ENCODE measurements around the gene ZNF473.

Gene ZNF473

GRCh38 chr19:50025794-50026549, at the start of gene ZNF473:
Gene ZNF473, plus strand, starts transcription at chr19:50026005. Its CDS starts 5,078 bp downstream, at chr19:50031083.
- peak; percentile 94 for DNase-seq

GRCh38 chr19:49976496-49976895, 49.3 kb upstream of the ZNF473 start:
- DNase-seq = no peak

- DNase-seq = no peak
Observed at GRCh38 chr19:49977076-49977475, 48.7 kb upstream of the ZNF473 start.

- DNase-seq = no peak
Observed at GRCh38 chr19:49977881-49978280, 47.9 kb upstream of the ZNF473 start.

GRCh38 chr19:49978324-49978723, 47.5 kb upstream of the ZNF473 start:
- DNase-seq = no peak

DNA sequence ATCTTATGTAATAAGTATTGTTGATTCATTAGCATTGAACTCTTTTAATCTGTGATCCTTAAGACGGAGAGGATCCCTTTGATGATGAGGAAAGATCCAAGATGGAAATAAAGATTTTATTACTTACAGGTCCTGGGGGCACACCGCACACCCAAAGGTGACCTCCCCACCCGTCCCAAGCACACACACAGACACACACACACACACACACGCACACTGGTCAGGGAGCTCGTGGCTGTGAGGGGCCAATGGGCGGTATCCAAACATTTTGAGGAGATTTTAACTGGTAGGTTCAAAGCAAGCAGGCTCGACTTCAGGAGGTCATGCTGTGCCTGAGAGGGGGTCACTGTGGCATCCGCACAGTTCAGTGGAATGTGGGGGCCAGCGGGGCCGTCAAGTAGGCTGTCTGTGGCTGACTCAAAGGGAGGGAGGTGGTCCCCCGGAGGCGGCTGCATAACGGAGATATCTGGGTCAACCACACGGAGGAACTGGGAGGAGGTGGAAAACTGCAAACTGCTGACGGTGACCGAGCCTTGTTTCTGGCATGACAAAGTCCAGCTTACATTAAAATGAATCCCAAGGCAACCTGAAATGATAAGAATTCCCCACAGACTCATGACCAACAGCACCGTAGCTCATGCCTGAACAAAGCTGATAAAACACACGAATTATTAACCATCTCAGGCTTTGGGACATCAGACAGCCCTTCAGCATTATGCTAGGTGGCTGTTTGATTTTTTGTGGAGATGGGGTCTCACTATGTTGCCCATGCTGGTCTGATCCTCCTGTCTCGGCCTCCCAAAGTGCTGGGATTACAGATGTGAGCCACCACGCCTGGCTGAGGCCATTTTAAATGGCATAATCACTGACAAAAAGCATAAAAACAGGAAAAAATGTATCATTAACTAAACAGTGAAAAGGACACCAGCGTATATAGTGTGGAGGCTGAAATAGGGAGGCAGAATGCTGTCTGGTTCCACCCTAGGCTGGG, 43.9 kb upstream of the ZNF473 start:
- no peak for DNase-seq

DNA sequence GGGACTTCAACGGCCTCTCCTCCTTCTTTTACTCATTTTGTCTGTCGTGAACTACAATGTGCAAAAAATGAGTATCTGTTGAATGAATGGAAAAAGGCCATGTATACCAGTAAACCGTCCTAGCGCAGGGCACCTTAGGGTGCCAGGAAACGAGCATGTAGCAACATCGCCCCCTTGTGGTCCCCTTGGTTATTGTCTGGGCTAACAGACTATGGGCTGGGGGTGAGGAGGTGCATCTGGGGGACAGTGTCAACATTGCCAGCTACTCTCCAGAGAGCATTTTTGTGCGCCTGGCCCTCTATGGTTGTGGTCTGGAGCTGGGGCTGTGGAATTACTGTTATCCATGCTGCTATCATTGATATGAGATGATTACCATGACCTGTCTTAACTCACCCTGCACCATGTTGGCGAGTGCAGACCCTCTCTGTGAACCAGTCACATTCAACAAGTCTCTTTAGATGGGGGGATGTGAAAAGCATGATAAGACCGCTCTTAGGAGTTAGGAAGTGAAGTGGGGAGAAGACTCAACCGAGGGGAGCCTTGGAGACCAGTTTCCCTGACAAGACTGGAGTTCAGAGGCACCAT, 42.1 kb upstream of the ZNF473 start:
- no peak for DNase-seq

GRCh38 chr19:49984491-49984890, 41.3 kb upstream of the ZNF473 start:
- DNase-seq = no peak

GRCh38 chr19:49985871-49986270, 39.9 kb upstream of the ZNF473 start:
- DNase-seq = peak; percentile 25

- DNase-seq = no peak
Observed at GRCh38 chr19:49986354-49986753, 39.5 kb upstream of the ZNF473 start.

GRCh38 chr19:49987159-49987698, 38.6 kb upstream of the ZNF473 start:
- DNase-seq = peak; percentile 77

DNA sequence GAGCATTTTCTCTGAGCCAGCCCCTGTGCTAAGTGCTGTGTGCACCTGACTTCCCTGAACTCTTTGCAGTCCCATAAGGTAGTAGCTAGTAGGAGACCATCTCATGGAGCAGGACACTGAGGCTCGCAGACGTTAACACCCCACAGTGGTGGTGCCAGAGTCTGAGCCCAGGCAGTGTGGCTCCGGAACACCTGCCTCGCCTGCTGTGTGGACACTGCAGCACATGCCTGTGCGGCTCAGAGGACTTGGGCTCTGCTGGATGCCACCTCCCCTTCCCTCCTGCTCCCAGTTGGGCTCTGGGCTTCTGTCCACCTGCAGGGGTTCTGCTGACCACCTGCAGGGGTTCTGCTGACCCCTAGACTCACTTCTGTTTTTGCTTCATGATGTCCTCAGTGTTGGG, 37.8 kb upstream of the ZNF473 start:
- DNase-seq = no peak

- DNase-seq = no peak
Observed at GRCh38 chr19:49988433-49988832, 37.4 kb upstream of the ZNF473 start.

DNA sequence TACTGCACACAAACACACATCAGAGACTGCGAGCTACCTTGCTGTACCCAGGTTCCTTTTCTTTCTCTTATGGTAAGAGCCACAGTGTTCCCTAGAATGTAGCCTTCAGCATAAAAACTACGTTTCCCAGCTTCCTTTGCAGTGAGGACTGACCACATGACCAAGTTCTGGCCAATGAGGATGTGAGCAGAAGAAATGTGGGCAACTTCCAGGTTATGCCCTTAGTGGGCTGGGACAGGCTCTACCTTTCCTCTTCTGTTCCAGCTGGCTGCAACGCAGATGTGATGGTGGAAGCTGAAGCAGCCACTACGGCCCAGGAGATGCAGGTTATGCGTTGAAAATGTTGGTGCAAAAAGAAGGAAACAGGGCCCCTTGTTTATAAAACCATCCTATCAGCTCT, 28.1 kb upstream of the ZNF473 start:
- no peak for DNase-seq

- no peak for DNase-seq
Observed at GRCh38 chr19:49999371-50000010, 26.3 kb upstream of the ZNF473 start.

DNA sequence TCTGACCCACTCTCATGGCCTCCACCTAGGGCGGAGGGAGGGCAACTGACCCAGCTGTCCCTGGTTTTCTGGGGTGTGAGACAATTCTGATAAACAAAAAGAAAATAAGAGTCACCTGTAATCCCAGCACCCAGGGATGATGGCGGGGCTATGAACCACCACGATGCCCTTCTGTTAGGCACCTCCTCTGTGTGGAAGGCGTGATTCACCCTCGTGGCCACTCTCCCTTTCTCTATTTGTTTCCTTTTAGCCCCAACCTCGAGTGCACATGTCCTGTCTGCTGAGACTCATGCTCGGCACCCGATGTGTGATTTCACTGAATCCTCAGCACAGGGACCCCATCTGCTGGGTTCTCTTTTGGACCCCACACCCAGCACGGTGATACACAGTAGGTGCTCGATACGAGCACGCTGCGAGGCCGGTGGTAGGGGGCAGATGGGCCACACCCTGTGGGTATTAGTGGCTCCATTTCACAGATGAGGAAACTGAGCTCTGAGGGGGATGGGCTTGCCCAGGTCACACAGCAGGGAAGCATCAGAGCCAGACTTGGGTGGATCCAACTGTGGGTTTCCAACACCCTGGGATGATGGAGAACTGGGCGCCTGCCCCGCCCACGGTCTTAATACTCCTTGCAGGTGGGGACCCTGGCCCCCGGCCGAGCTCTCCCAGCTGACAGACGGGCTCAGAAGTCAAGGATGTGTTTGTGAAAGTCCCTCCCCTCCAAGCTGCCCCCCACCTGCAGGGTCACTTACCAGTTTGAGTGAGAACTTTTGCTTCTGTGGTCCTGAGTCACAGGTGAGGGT, 25.6 kb upstream of the ZNF473 start:
- DNase-seq = no peak

DNA sequence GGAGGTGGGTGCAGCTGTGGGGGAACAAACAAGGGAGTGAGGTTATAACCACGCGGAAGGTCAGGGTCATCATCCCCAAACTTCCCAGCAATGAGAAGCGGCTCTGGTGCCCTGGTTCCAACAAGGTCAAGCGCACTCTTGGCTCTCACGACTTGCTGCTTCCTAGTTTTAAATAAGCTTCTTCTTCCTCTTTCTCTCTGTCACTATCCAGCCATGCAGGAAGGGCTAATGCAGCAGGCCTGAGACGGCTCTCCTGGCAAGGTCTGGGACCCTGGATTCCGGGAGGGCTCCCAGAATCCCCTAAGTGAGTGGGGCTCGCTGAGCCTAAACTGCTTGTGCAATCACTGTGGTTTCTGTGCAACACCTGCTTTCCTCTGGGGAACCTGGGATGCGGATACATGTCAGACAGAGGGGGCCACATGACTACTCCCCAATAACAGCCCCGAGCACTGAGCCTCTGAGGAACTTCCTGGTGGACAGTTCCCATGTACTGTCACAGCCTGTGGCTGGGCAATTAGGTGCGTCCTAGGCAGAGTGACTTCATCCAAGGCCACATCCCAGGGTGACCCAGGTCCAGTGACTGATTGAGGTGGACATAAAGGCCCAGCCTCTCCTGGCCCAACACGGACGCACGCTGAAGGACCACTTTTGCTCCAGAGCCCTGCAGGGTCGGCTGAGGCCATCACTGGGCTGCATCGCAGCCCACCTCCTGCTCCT, 24.8 kb upstream of the ZNF473 start:
- no peak for DNase-seq

DNA sequence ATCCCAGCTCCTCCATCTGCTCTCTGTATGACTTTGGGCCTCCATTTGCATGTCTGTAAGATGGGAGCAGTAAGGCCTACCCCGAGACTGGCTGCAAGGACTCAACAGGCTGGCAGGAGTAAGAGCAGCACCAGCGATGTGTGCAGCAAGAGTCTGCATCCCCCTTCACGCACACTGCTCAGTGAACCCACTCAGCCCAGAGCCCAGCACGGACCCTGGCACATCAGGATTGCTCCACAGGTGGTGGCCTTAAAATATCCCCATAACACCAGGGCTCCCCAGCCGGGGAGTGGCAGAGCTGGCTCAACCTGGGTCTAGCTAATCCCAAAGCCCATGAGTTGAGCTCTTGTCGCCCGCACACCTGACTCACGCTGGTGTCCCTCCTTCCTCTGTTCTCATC, 24.0 kb upstream of the ZNF473 start:
- DNase-seq = no peak

DNA sequence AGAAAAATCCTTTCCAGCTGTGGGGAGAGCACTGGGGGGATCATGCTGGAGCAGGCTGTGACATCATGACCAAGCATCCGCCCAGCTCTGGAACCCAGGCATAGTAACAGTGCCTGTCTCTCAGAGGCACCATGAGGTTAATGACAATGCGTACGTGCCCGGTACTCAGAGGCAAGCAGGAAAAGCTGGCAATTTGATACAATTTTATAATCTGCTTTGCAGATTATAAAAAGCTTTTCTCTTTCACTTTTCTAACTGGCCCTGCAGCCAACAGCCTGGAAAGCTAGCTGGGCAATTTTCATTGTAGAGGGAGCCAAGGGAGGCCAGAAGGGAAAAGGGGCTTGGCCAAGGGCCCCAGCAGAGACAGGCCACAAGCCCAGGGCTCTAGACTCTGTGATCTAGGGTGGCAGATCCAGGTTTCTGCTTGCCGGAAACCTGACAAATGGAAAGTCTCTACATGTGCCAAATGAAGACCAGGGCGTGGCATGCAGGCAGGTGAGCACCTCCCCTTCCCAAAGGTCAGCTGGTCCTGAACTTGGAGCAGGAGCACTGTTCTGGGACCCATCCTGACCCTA, 23.3 kb upstream of the ZNF473 start:
- DNase-seq = no peak

DNA sequence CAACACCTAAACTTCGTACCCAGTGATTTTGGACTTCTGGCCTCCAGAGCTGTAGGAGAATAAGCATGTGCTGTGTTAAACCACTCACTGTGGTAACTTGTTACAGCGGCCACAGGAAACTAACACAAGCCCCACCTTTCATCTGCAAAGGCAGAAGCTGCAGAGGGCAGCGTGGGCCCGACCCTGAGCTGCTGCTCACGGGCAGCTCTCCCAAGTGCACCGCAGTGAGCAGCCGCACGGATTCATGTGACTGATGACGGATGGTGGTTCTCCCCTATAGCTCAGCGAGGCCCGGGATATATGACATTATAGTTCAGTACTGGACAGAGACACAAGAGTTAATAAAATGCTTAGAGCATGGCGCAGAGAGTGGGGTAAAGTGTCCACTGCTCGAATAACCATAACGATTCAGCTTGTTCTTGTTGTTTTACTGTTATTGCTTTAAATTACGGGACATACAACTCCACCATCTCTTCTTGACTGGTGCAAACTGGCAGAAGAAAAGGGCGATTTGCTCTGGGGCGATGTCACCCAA, 22.5 kb upstream of the ZNF473 start:
- DNase-seq = no peak
